ENCODE data around the gene EIF2AK2. TPM values are rescaled to one million over a fixed set of nuclear protein-coding genes. Genes with fewer than 3 reads are reported as not detected.

The EIF2AK2 gene
- total RNA-seq, 2 experiments from 2014 or later, result 29.1 to 31.1 TPM

DNA sequence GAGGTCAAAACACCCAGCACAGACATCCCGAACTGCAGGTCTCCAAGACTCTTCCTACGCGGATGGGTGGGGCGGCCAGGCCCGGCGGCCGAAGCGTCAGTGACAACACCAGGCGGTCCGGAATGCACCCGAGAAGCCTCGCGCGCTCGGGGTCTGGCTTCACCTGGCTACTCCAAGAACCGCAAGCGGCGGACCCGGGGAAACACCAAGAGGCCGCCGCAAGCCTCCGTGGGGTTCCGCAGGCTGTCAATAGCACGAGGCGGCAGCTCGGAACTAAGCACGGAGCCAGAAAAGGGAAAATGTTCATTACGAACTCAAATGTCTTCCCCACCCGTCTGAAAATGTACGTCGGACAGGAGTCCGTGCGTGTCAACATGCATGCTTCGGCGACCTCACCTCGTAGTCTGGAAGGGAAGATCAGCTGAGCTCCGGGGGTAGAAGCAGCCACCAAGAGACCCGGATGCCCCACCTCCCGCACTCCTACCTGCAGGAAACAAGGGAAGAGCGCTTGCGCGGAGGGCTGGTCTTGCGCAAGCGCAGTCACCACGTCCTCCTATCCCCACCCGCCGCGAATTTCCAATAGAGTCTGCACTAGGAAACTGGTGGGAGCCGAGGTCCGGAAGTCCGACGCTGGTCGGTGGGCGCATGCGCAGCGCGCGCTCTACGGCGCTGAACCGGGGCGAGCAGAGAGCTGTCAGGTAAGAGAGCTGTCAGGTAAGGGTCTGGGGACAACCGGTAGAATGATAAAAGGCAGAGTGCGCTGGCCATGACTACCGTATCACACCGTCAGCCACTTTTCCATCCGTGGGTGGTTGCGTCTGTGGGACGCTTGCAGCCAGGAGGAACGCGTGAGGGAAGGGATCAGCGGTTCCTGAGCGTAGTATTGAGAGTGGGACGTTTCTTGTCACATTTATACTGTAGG, 72.6 kb downstream of the EIF2AK2 start, which contains the start of the genes GPATCH11 and HEATR5B:
Gene GPATCH11, plus strand, starts transcription at position 646 of the 922 bp plus-strand sequence. CDS start 3,864 bp downstream, outside the sequence.
Gene HEATR5B, minus strand, starts transcription at position 500 of the 922 bp plus-strand sequence. CDS start 958 bp downstream, outside the sequence.
- CTCF ChIA-PET, result interaction anchor here (1.4 to 1.7 kb wide), 2 partner anchors 12 to 14 kb away, joined by 3 to 4 read pairs; no protein-coding TSS in a partner anchor
- peak within 1 kb of the TSS; percentile 94 for H3K4me3 ChIP-seq (ENCODE audit: low read length)
- H3K4me1 ChIP-seq (ENCODE audit: insufficient read depth, low read length), result peaks cover 42% of the 10 kb centered on the region
- peak within 1 kb of the TSS; percentile 77 to 82 for H3K27ac ChIP-seq (ENCODE audit: low read depth in 1 of 2, low read length in 2 of 2)
- no peaks in the 10 kb centered on the region for H3K9me3 ChIP-seq (ENCODE audit: control insufficient read depth in 1 of 2, insufficient read depth in 1 of 2, low read length in 2 of 2)
- peaks cover 25% of the 10 kb centered on the region for H3K36me3 Mint-ChIP-seq (ENCODE audit: low read depth)
- peaks cover 23% of the 10 kb centered on the region for H3K36me3 ChIP-seq (ENCODE audit: insufficient read depth, low read length)
- POLR2A ChIA-PET, result interaction anchor here (0.8 to 2.2 kb wide), 9 partner anchors 8 to 148 kb away, joined by 3 to 16 read pairs (median 4); partner anchors contain the start of genes CEBPZ, CEBPZOS, EIF2AK2 and NDUFAF7
- intact Hi-C loops (cut with DNase I, micrococcal nuclease), result loop anchor here (5.0 to 10.0 kb wide), 5 partner anchors 111 to 1661 kb away; partner anchors contain the start of genes ATL2 (in 1 of the 2), CEBPZ (in 1 of the 2), CEBPZOS (in 1 of the 2) and NDUFAF7 (in 1 of the 2)
- H3K27ac Mint-ChIP-seq, result no peak within 1 kb of the TSS
- no peaks in the 10 kb centered on the region for H3K27me3 ChIP-seq (ENCODE audit: control insufficient read depth in 1 of 2, insufficient read depth in 2 of 2, low read length in 2 of 2)
- H3K27me3 Mint-ChIP-seq, result no peaks in the 10 kb centered on the region
- DNase-seq (peak; percentile 80 to 98 (median 89)), ATAC-seq (ENCODE audit: poor library complexity) (peak; percentile 84)
- TF ChIP-seq, protein P1, sequence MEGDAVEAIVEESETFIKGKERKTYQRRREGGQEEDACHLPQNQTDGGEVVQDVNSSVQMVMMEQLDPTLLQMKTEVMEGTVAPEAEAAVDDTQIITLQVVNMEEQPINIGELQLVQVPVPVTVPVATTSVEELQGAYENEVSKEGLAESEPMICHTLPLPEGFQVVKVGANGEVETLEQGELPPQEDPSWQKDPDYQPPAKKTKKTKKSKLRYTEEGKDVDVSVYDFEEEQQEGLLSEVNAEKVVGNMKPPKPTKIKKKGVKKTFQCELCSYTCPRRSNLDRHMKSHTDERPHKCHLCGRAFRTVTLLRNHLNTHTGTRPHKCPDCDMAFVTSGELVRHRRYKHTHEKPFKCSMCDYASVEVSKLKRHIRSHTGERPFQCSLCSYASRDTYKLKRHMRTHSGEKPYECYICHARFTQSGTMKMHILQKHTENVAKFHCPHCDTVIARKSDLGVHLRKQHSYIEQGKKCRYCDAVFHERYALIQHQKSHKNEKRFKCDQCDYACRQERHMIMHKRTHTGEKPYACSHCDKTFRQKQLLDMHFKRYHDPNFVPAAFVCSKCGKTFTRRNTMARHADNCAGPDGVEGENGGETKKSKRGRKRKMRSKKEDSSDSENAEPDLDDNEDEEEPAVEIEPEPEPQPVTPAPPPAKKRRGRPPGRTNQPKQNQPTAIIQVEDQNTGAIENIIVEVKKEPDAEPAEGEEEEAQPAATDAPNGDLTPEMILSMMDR (IDR thresholded peaks at IDR 0.05), result no peak
- H3K4me3 Mint-ChIP-seq, result no peak within 1 kb of the TSS
- H3K4me1 Mint-ChIP-seq (ENCODE audit: low read depth), result no peaks in the 10 kb centered on the region
- no peaks in the 10 kb centered on the region for H3K9me3 Mint-ChIP-seq

DNA sequence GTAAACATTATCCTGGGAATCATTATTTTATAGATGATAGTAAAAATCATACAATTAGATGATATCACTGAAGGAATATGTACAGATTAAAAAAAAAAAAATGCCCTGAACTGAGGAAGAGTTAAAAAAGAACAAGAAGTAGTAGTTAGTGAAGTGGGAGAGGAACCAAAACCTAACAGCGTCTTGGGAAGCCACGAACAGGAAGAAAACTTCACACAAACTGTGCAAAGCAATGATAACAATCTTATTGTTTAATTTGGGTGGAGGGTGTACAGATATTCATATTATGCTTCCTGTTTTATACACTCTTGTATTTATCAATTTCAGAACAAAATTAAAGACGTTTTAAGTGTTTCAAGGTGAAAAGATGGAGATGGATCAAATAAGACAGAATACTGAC, 76.1 kb downstream of the EIF2AK2 start:
- DNase-seq (peak in 3 of 14 experiments; percentile 30 to 47 (median 42)), ATAC-seq (ENCODE audit: poor library complexity) (no peak)
- ChIA-PET CTCF (no interaction called here), POLR2A (no interaction called here)
- Histone ChIP-seq H3K9me3 (ENCODE audit: control insufficient read depth in 1 of 2, insufficient read depth in 1 of 2, low read length in 2 of 2) (no peaks in the 10 kb centered on the region), H3K4me1 (ENCODE audit: insufficient read depth, low read length) (peaks cover 34% of the 10 kb centered on the region), H3K27me3 (ENCODE audit: control insufficient read depth in 1 of 2, insufficient read depth in 2 of 2, low read length in 2 of 2) (no peaks in the 10 kb centered on the region), H3K27ac (ENCODE audit: low read depth in 1 of 2, low read length in 2 of 2) (peak overlapping the region in 1 of 2 donors; percentile 31), H3K4me3 (ENCODE audit: low read length) (peak overlapping the region; percentile 14), H3K36me3 (ENCODE audit: insufficient read depth, low read length) (peaks cover 45% of the 10 kb centered on the region)
- peak overlapping the region; percentile 74 for H3K27ac Mint-ChIP-seq
- H3K4me1 Mint-ChIP-seq (ENCODE audit: low read depth), result peaks cover 30% of the 10 kb centered on the region
- TF ChIP-seq, protein P1 (IDR thresholded peaks at IDR 0.05), result no peak
- intact Hi-C loops (cut with DNase I, micrococcal nuclease), result loop anchor here (5.0 to 10.0 kb wide), 5 partner anchors 114 to 1664 kb away; partner anchors contain the start of genes ATL2 (in 1 of the 2), CEBPZ (in 1 of the 2), CEBPZOS (in 1 of the 2) and NDUFAF7 (in 1 of the 2)
- H3K4me3 Mint-ChIP-seq, result peak overlapping the region; percentile 63
- no peaks in the 10 kb centered on the region for H3K9me3 Mint-ChIP-seq
- H3K36me3 Mint-ChIP-seq (ENCODE audit: low read depth), result peaks cover 41% of the 10 kb centered on the region
- no peaks in the 10 kb centered on the region for H3K27me3 Mint-ChIP-seq

DNA sequence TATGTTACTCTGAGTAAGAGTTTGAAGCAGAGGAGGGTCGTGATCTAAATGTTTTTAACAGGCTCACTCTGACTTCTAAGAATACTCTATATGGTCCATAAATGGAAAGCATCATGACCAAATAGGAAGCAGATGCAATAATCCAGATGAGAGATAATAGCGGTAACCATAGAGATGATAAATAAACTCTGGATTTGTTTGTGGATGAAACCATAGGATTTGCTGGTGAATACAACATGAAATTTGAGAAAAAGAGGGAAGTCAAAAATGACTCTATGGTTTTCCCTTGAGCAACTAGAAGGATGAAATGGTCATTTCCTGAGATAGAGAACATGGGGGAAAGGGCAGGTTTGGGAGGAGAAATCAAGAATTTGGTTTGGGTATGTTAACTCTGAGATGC, 76.5 kb downstream of the EIF2AK2 start:
- Mint-ChIP-seq H3K27ac (peak overlapping the region; percentile 74), H3K27me3 (no peaks in the 10 kb centered on the region), H3K4me1 (ENCODE audit: low read depth) (peaks cover 30% of the 10 kb centered on the region), H3K36me3 (ENCODE audit: low read depth) (peaks cover 41% of the 10 kb centered on the region), H3K4me3 (peak overlapping the region; percentile 63), H3K9me3 (no peaks in the 10 kb centered on the region)
- Histone ChIP-seq H3K36me3 (ENCODE audit: insufficient read depth, low read length) (peaks cover 49% of the 10 kb centered on the region), H3K27me3 (ENCODE audit: control insufficient read depth in 1 of 2, insufficient read depth in 2 of 2, low read length in 2 of 2) (no peaks in the 10 kb centered on the region), H3K4me1 (ENCODE audit: insufficient read depth, low read length) (peaks cover 33% of the 10 kb centered on the region), H3K4me3 (ENCODE audit: low read length) (peak overlapping the region; percentile 14), H3K27ac (ENCODE audit: low read depth in 1 of 2, low read length in 2 of 2) (peak overlapping the region; percentile 5 to 31), H3K9me3 (ENCODE audit: control insufficient read depth in 1 of 2, insufficient read depth in 1 of 2, low read length in 2 of 2) (no peaks in the 10 kb centered on the region)
- ATAC-seq (ENCODE audit: poor library complexity) (no peak), DNase-seq (no peak)
- ChIA-PET POLR2A (interaction anchor here (0.6 kb wide), 1 partner anchor 114 kb away, joined by 4 read pairs; the partner anchor contains the start of gene STRN), CTCF (no interaction called here)
- intact Hi-C loops (cut with DNase I, micrococcal nuclease), result loop anchor here (5.0 to 10.0 kb wide), 5 partner anchors 115 to 1665 kb away; partner anchors contain the start of genes ATL2 (in 1 of the 2), CEBPZ (in 1 of the 2), CEBPZOS (in 1 of the 2) and NDUFAF7 (in 1 of the 2)
- TF ChIP-seq, protein P1 (IDR thresholded peaks at IDR 0.05), result no peak
